Mucosa of rectum (tissue), 2 donors: Measurements from ENCODE around the gene PTPRU.

ENCODE experiments used
- H3K27ac ChIP-seq, 2 donors: one replicate each; pipeline ENCODE4 v1.7.0; 2013; ENCODE audit warnings: inconsistent platforms in 2 of 2, low read depth in 2 of 2, low read length in 2 of 2
- H3K27me3 ChIP-seq, 2 donors: one replicate each; pipeline ENCODE4 v1.7.0; 2013; ENCODE audit warnings: low read length in 2 of 2; ENCODE audit not compliant: control insufficient read depth in 2 of 2, insufficient read depth in 2 of 2
- H3K36me3 ChIP-seq, 2 donors: one replicate each; pipeline ENCODE4 v1.7.0; 2013; ENCODE audit warnings: low read length in 2 of 2; ENCODE audit not compliant: control insufficient read depth in 2 of 2, insufficient read depth in 2 of 2
- H3K4me1 ChIP-seq, 2 donors: one replicate each; pipeline ENCODE4 v1.7.0; 2013; ENCODE audit warnings: low read length in 2 of 2, mild to moderate bottlenecking in 1 of 2; ENCODE audit not compliant: control insufficient read depth in 2 of 2, insufficient read depth in 2 of 2
- H3K4me3 ChIP-seq, 2 donors: one replicate each; pipeline ENCODE4 v1.7.0; 2013; ENCODE audit warnings: low read length in 2 of 2
- H3K9ac ChIP-seq, 2 donors: one replicate each; pipeline ENCODE4 v1.7.0; 2013; ENCODE audit warnings: low read length in 2 of 2, low read depth in 1 of 2, mild to moderate bottlenecking in 1 of 2
- H3K9me3 ChIP-seq, 2 donors: one replicate each; pipeline ENCODE4 v1.7.0; 2013; ENCODE audit warnings: low read length in 2 of 2; ENCODE audit not compliant: control insufficient read depth in 2 of 2
- donor health status: healthy.
- donor health status: Normal muscosa, but diverticular disease.

Gene PTPRU

GRCh38 chr1:29284286-29284960 lies 48.1 kb downstream of the PTPRU start:
- Histone ChIP-seq H3K9ac (no peak overlapping the region), H3K27me3 (no peaks in the 10 kb centered on the region), H3K4me1 (peaks cover 3 to 4% of the 10 kb centered on the region in 2 donors), H3K27ac (no peak overlapping the region), H3K9me3 (no peaks in the 10 kb centered on the region), H3K4me3 (no peak overlapping the region), H3K36me3 (no peaks in the 10 kb centered on the region)

GRCh38 chr1:29284961-29285560 lies 48.7 kb downstream of the PTPRU start:
- no peaks in the 10 kb centered on the region for H3K36me3 ChIP-seq
- no peak overlapping the region for H3K9ac ChIP-seq
- H3K27me3 ChIP-seq: no peaks in the 10 kb centered on the region
- H3K4me3 ChIP-seq: no peak overlapping the region
- H3K27ac ChIP-seq: no peak overlapping the region
- peaks cover 3 to 4% of the 10 kb centered on the region in 2 donors for H3K4me1 ChIP-seq
- H3K9me3 ChIP-seq: no peaks in the 10 kb centered on the region

- Histone ChIP-seq H3K27ac (no peak overlapping the region), H3K4me1 (peaks cover 3 to 4% of the 10 kb centered on the region in 2 donors), H3K36me3 (no peaks in the 10 kb centered on the region), H3K9ac (no peak overlapping the region), H3K9me3 (no peaks in the 10 kb centered on the region), H3K27me3 (no peaks in the 10 kb centered on the region), H3K4me3 (no peak overlapping the region)
Observed at GRCh38 chr1:29285771-29286170, 49.4 kb downstream of the PTPRU start.

GRCh38 chr1:29286194-29286767 lies 50.0 kb downstream of the PTPRU start:
- Histone ChIP-seq H3K27ac (no peak overlapping the region), H3K4me3 (no peak overlapping the region), H3K9me3 (no peaks in the 10 kb centered on the region), H3K9ac (no peak overlapping the region), H3K36me3 (no peaks in the 10 kb centered on the region), H3K4me1 (peaks cover 3 to 4% of the 10 kb centered on the region in 2 donors), H3K27me3 (no peaks in the 10 kb centered on the region)

GRCh38 chr1:29289493-29289892 lies 53.2 kb downstream of the PTPRU start:
- H3K4me1 ChIP-seq: no peaks in the 10 kb centered on the region
- no peaks in the 10 kb centered on the region for H3K9me3 ChIP-seq
- H3K27me3 ChIP-seq: no peaks in the 10 kb centered on the region
- no peak overlapping the region for H3K27ac ChIP-seq
- no peak overlapping the region for H3K4me3 ChIP-seq
- H3K9ac ChIP-seq: no peak overlapping the region
- H3K36me3 ChIP-seq: no peaks in the 10 kb centered on the region

GRCh38 chr1:29290414-29290985 lies 54.2 kb downstream of the PTPRU start:
- no peak overlapping the region for H3K27ac ChIP-seq
- no peak overlapping the region for H3K9ac ChIP-seq
- H3K9me3 ChIP-seq: no peaks in the 10 kb centered on the region
- no peaks in the 10 kb centered on the region for H3K36me3 ChIP-seq
- H3K27me3 ChIP-seq: no peaks in the 10 kb centered on the region
- H3K4me1 ChIP-seq: no peaks in the 10 kb centered on the region
- no peak overlapping the region for H3K4me3 ChIP-seq

GRCh38 chr1:29291756-29292155 lies 55.4 kb downstream of the PTPRU start:
- Histone ChIP-seq H3K36me3 (no peaks in the 10 kb centered on the region), H3K4me3 (no peak overlapping the region), H3K9me3 (no peaks in the 10 kb centered on the region), H3K4me1 (no peaks in the 10 kb centered on the region), H3K27ac (no peak overlapping the region), H3K9ac (no peak overlapping the region), H3K27me3 (no peaks in the 10 kb centered on the region)

GRCh38 chr1:29292344-29292743 lies 56.0 kb downstream of the PTPRU start:
- Histone ChIP-seq H3K4me1 (no peaks in the 10 kb centered on the region), H3K36me3 (no peaks in the 10 kb centered on the region), H3K27ac (no peak overlapping the region)

GRCh38 chr1:29297450-29297849 lies 61.1 kb downstream of the PTPRU start:
- no peaks in the 10 kb centered on the region for H3K36me3 ChIP-seq
- no peaks in the 10 kb centered on the region for H3K4me1 ChIP-seq
- H3K27ac ChIP-seq: no peak overlapping the region
- H3K27me3 ChIP-seq: no peaks in the 10 kb centered on the region
- no peak overlapping the region for H3K9ac ChIP-seq
- no peak overlapping the region for H3K4me3 ChIP-seq
- no peaks in the 10 kb centered on the region for H3K9me3 ChIP-seq

More at GRCh38 chr1:29292344-29292743, 56.0 kb downstream of the PTPRU start:
- Histone ChIP-seq H3K9me3 (no peaks in the 10 kb centered on the region), H3K9ac (no peak overlapping the region), H3K4me3 (no peak overlapping the region), H3K27me3 (no peaks in the 10 kb centered on the region)

GRCh38 chr1:29298246-29298645 lies 61.9 kb downstream of the PTPRU start:
- no peaks in the 10 kb centered on the region for H3K36me3 ChIP-seq
- no peaks in the 10 kb centered on the region for H3K4me1 ChIP-seq
- no peak overlapping the region for H3K4me3 ChIP-seq
- no peak overlapping the region for H3K27ac ChIP-seq
- H3K27me3 ChIP-seq: no peaks in the 10 kb centered on the region
- no peaks in the 10 kb centered on the region for H3K9me3 ChIP-seq
- H3K9ac ChIP-seq: no peak overlapping the region
